Fibroblast of skin of right quadriceps (primary cell): Measurements from ENCODE around the gene ATP13A4.

Source experiments
- DNase-seq: peaks from one replicate; pipeline ENCODE4 v3.0.0-alpha.2; 2013

ATP13A4 gene

DNA sequence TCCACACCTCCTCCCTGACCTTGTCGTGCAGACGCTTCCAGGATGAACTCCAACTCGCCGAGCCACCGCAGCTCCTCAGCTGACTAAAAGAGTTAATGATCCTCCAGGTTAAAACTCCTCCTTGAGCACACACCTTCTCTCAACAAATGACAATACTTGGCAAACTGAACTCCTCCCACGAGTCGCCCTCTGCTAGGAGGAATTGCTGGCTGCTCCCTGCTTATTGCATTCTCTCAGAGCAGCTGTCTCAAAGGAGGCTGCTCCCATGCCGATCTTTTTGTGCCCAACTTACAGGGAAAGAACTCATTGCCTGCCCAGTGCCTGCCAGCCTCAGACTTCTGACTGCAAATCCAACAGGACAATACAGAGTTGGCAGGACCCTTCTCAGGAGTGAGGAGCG, at the start of gene ATP13A4:
Gene ATP13A4 (minus strand): TSS at position 85 of the 400 bp plus-strand sequence. CDS start 96 bp downstream, outside the sequence.
- no peak for DNase-seq

DNA sequence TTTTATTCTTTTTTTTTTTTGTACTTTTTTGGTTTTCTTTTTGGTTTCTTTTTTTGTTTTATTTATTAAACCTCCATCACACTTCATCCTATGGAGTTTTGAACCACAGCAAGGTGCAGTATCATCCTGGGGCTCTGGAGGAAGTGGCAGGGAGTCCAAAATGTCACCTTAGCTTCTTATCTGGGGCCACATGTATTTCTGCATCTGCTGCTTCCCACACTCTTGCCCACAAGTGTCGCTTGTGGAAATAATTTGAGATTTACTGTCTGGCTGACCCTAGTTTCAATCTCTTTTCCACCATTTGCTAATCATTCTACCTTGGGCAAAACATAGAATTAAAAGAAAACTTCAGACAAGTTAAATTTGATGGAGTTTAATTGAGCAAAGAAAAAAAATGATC, 44.7 kb upstream of the ATP13A4 start:
- DNase-seq = no peak

- DNase-seq = no peak
Observed at GRCh38 chr3:193598202-193598601, 43.5 kb upstream of the ATP13A4 start.

GRCh38 chr3:193595939-193596487, 41.3 kb upstream of the ATP13A4 start:
- no peak for DNase-seq

DNA sequence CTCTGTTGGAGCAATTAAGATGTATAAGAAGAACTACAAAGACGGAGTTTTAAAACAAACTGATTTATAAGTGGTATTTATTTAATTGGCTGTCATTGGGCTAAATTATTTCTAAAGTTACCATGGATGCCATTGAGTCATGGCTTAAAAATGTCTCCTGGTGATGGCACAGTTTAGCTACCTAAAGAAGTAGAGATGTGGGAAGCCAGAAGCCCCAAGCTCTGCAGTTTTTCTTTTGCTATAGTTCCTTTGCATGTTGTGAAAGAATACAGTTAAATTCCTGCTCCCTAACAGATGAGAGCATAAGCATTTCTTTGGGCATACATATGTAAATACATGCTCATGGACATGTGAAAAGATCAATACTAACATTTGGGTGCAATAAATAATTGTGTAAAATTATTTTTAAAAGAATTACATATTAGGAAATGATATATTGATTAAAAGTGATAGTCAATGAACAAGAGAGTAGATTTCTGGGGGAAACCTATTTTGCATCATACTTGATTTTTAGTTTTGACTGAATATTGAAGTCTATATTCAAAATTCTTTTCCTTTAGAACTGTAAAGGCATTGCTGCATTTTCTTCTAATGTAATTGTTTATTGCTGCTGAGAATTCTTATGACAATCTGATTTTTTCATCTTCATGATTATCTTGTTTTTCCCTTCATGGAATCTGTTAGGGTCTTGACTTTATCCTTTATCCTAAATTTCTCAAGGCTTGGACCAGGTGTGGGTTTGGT, 40.4 kb upstream of the ATP13A4 start:
- peak; percentile 37 for DNase-seq

DNA sequence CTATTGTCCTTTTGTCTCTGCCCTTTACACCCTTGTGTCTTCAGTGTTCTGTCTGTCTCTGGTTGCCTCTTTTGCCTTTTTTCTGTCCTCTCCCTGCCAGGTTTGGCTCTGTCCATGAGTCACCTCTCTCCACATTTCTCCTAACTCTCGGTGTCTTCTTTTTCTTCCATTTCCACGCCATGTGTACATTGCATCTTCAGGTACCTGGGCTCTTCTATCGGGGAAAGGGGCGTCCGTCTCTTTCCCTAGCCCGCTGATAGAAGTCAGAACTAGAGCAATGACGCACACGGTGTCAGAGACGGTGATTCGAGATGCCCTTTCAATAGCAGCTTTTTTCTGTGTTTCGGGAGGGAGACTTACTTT, 39.0 kb upstream of the ATP13A4 start:
- peak; percentile 17 for DNase-seq

GRCh38 chr3:193592841-193593667, 38.4 kb upstream of the ATP13A4 start, which contains the start of gene OPA1:
OPA1 (plus strand) TSS chr3:193593208; CDS start chr3:193593378, 170 bp downstream.
- DNase-seq = peak; percentile 99

GRCh38 chr3:193590088-193590856, 35.6 kb upstream of the ATP13A4 start:
- DNase-seq = peak; percentile 65

- no peak for DNase-seq
Observed at GRCh38 chr3:193589616-193590015, 34.9 kb upstream of the ATP13A4 start.

- no peak for DNase-seq
Observed at GRCh38 chr3:193589129-193589528, 34.4 kb upstream of the ATP13A4 start.

DNA sequence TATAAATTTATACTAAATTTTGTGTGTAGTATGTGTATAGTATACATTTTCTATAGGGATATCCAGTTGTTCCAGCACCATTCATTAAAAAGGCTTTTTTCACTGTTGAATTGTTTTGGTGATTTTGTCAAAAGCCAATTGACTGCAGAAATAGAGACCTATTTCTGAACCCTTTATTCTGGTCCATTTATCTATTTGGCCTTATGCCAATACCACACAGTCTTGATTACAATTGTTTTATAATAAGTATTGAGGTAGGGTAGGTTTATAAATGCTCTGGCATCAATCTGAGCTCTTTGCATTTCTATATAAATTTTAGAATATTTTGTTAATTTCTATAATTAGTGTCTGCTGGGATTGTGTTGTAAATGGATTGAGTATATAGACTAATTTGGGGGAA, 31.8 kb upstream of the ATP13A4 start:
- no peak for DNase-seq

- no peak for DNase-seq
Observed at GRCh38 chr3:193585530-193585929, 30.8 kb upstream of the ATP13A4 start.

GRCh38 chr3:193574488-193575070, 19.9 kb upstream of the ATP13A4 start:
- DNase-seq = no peak

GRCh38 chr3:193573403-193574191, 18.9 kb upstream of the ATP13A4 start:
- DNase-seq = peak; percentile 6

DNA sequence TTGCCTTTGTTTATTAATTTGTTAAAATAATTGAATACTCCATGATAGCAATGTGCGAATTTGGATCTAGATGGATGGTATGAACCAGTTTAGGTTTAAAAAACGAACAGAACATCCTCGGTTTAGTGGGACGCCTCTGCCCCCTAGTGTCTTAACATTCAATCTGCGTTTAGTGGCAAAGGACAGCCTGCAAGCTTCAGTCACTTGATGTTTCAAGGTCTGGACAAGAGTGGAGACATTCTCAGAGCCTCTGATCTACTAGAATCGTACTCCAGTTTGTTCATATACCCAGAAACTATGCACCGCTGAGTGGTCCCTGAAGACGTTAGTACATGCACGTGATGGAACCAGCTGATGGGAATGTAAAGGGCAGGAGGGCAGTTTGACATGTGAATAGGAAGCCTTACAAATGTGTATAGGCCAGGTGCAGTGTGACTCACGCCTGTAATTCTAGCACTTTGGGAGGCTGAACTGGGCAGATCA, 17.8 kb upstream of the ATP13A4 start:
- DNase-seq = peak; percentile 49

- DNase-seq = no peak
Observed at GRCh38 chr3:193569119-193569518, 14.4 kb upstream of the ATP13A4 start.

DNA sequence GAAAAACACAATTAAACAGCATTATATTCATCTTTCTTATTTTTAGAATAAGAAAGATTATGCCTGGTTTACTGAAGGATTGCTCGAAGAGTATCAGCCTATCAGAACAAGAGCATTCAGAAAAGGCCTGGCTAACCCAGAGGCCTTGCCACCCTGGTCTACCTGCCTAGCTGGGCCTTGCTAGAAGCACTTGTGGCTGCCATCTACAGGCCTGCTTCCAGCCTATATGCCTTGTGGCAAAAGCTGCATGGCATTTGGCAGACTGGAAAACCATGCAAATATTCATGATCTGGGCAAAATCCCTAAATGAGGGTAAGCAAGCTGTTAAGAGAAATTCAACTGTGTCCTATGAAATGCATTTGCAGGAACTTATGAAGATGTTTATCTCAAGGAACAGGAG, 9.3 kb upstream of the ATP13A4 start:
- DNase-seq = no peak

- no peak for DNase-seq
Observed at GRCh38 chr3:193563426-193563825, 8.7 kb upstream of the ATP13A4 start.

DNA sequence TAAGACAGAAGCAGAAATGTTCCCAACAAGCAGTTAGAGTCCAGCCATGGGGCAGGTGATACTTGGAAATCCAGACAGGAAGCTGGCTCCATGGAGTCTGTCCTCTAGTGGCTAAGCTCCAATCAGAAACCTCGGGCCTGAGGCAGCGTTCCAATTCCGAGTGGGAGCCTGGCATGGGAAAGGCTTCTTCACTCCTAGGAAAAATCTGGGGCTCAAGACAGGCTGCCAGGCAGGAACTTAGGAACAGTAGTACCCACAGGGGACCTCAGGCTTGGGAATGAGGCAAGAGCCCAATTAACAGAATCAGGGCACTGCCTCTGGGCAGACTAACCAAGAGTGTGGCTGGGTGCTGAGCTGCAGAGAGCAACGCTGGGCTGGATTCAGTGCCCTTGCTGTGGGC, 6.2 kb upstream of the ATP13A4 start:
- DNase-seq = no peak

DNA sequence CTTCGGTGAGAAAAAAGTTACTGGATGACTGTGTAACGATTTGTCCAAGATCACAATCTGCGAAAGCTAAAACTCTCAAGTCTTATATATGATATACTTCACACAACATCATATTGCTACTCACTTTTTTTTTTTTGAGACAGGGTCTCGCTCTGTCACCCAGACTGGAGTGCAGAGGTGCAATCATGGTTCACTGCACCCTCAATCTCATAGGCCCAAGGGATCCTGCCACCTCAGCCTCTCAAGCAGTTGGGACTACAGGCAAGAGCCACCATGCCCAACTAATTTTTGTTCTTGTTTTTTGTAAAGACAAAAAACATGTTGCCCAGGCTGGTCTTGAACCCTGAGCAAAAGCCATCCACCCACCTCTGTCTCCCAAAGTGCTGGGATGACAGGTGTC, 5.4 kb upstream of the ATP13A4 start:
- DNase-seq = no peak

DNA sequence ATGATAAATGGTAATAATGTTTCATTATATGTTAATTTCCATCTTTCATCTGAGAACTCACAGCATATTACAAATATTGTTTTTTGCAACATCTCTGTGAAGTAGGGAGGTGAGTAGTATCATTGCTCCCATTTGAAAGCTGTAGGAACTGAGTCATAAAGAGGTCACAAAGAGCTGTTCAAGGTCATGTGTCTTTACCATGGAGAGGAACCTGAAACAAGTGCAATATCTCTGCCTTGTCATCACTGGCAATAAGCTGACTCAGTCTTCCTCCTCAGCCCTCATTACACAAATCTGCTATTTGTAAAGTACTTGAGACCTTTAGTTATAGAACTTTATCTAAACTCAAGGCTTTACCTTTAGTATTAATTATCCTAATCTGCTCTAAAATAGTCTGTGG, 4.4 kb upstream of the ATP13A4 start:
- DNase-seq = no peak

DNA sequence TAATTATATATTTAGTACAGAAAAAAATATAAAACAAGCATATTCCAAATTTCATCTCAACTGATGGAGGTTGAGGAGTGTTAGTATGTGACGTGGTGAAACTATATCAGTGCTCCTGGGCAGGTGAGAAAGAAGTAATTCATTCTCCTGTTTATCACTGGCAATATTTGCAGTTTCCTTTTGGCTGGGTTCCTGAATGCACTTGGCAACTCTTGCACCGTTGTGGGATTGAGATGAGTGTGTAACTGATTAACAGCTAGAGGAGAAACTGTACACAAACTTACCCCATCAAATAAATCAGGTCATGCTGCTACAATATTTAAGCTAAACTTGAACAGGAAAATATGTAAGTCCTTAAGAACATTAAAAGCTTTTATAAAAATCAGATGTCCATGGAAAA, 2.1 kb upstream of the ATP13A4 start:
- no peak for DNase-seq
